Lower lobe of right lung (tissue), 2 donors: ENCODE results near the gene SYNE2. TPM values are rescaled to one million over a fixed set of nuclear protein-coding genes. Genes with fewer than 3 reads are reported as not detected.

Experiments used
- ATAC-seq, 2 donors: fragments of 200-7000 bp; cut with Tn5 transposase; one replicate each; pipeline ENCODE4 v1.9.1; 2020 to 2022; ENCODE audit warnings: mild to moderate bottlenecking in 2 of 2, moderate library complexity in 2 of 2
- DNase-seq: peaks from one replicate; pipeline ENCODE4 v3.0.0-alpha.2; 2020
- H3K27ac ChIP-seq: fragments of 200-600 bp; one replicate; pipeline ENCODE4 v1.8.0; 2022
- H3K27me3 ChIP-seq: fragments of 200-600 bp; one replicate; pipeline ENCODE4 v1.8.0; 2022; ENCODE audit warnings: low read depth
- H3K36me3 ChIP-seq: fragments of 200-600 bp; one replicate; pipeline ENCODE4 v1.8.0; 2022; ENCODE audit warnings: mild to moderate bottlenecking
- H3K4me1 ChIP-seq: fragments of 200-600 bp; one replicate; pipeline ENCODE4 v1.8.0; 2022
- H3K4me3 ChIP-seq: fragments of 200-600 bp; one replicate; pipeline ENCODE4 v1.8.0; 2022; ENCODE audit warnings: mild to moderate bottlenecking
- H3K9me3 ChIP-seq: fragments of 200-600 bp; one replicate; pipeline ENCODE4 v1.8.0; 2022
- CTCF ChIP-seq: fragments of 200-600 bp; IDR thresholded peaks from one replicate; pipeline ENCODE4 v1.8.0; 2022; ENCODE audit warnings: antibody characterized with exemption, mild to moderate bottlenecking
- intact Hi-C: fragments of 100-400 bp; cut with DNase I; formaldehyde crosslinking; loops from one replicate; pipeline ENCODE4 v1.11.0; 2022
- total RNA-seq: library from RNA; stranded (reverse); fragmentation: NEBNext Ultra II Directional; extraction: Animal tissue kit (Norgen Biotek cat#: 25700); gene quantifications from one replicate; pipeline ENCODE4 v1.2.1, GENCODE V29; 2021
- donor health status: DM: no; HTN: yes; CAD: no; lungs with severe emphysema.

SYNE2 gene
- total RNA-seq, 1 donor from 2014 or later, result 129 TPM

DNA sequence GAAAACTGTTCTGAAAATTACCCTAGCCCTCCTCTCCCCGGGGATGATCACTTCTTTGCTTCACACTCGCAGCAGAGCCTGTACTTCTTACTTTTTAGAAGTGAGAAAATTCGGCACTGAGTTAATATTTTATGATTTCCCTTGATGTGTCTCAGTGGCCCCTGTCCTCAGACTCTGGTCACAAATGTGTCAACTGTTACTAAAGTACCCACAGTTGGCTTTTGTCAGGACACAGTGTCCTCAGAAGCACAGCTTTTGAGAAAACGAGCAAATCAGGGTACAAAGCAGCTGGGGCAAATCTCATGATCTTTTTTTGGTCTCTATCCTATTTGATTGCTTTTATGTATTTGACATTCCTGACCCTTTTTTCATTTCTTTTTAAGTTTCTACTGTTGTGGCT, 142.5 kb downstream of the SYNE2 start:
- no peak overlapping the region for H3K27ac ChIP-seq
- TF ChIP-seq CTCF, result no peak
- intact Hi-C loops, result no loop called here
- no peaks in the 10 kb centered on the region for H3K4me1 ChIP-seq
- DNase-seq (no peak), ATAC-seq (no peak)
- peaks cover 73% of the 10 kb centered on the region for H3K36me3 ChIP-seq
- H3K9me3 ChIP-seq, result no peaks in the 10 kb centered on the region
- no peaks in the 10 kb centered on the region for H3K27me3 ChIP-seq
- no peak overlapping the region for H3K4me3 ChIP-seq

DNA sequence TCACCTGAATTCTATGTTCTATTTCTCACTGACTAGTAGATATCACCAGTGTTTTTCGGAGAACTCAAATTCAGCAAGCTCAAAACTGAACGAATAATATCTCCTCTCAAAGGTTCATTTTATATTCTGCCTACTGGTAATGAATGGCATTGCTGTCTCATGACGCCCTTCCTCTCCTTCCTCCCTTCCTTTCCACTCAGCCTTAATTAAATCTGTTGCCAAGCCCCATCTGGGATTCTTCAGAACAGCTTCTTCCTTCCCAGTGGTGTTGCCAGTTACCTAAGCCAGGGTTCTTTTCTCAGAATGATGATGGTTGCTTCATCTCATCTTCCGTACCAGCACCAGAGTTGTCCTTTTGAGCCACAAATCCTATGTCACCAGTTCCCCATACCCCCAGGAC, 143.2 kb downstream of the SYNE2 start:
- Histone ChIP-seq H3K4me3 (no peak overlapping the region), H3K27me3 (no peaks in the 10 kb centered on the region), H3K36me3 (peaks cover 75% of the 10 kb centered on the region), H3K9me3 (no peaks in the 10 kb centered on the region), H3K4me1 (no peaks in the 10 kb centered on the region), H3K27ac (no peak overlapping the region)
- intact Hi-C loops, result no loop called here
- TF ChIP-seq CTCF, result no peak
- ATAC-seq (no peak), DNase-seq (no peak)

GRCh38 chr14:63996625-63997220, 143.9 kb downstream of the SYNE2 start:
- Histone ChIP-seq H3K36me3 (peaks cover 73% of the 10 kb centered on the region), H3K4me1 (no peaks in the 10 kb centered on the region), H3K9me3 (no peaks in the 10 kb centered on the region), H3K4me3 (no peak overlapping the region), H3K27me3 (no peaks in the 10 kb centered on the region), H3K27ac (no peak overlapping the region)
- no peak for TF ChIP-seq CTCF
- DNase-seq, result no peak
- ATAC-seq, result no peak
- intact Hi-C loops, result no loop called here

GRCh38 chr14:64000749-64001148, 147.9 kb downstream of the SYNE2 start:
- TF ChIP-seq CTCF, result no peak
- Histone ChIP-seq H3K36me3 (peaks cover 79% of the 10 kb centered on the region), H3K4me1 (no peaks in the 10 kb centered on the region), H3K27ac (no peak overlapping the region), H3K27me3 (no peaks in the 10 kb centered on the region), H3K4me3 (no peak overlapping the region), H3K9me3 (no peaks in the 10 kb centered on the region)
- DNase-seq, result no peak
- intact Hi-C loops, result no loop called here
- no peak for ATAC-seq

- H3K9me3 ChIP-seq, result no peaks in the 10 kb centered on the region
- H3K27me3 ChIP-seq, result no peaks in the 10 kb centered on the region
- peaks cover 61% of the 10 kb centered on the region for H3K36me3 ChIP-seq
- no peak for TF ChIP-seq CTCF
- H3K27ac ChIP-seq, result no peak overlapping the region
- no peak overlapping the region for H3K4me3 ChIP-seq
- ATAC-seq, result no peak
- intact Hi-C loops, result no loop called here
- H3K4me1 ChIP-seq, result no peaks in the 10 kb centered on the region
- DNase-seq, result no peak
Observed at GRCh38 chr14:64005822-64006221, 153.0 kb downstream of the SYNE2 start.
